Astrocyte of the hippocampus (primary cell): ENCODE data around the gene CCDC91.
"Not testable (repeated sequence)": the region's sequence is repeated elsewhere in the genome, so short reads cannot be mapped to it uniquely, and the experiment has no call there.

ENCODE experiments used
- DNase-seq: peaks from one replicate; pipeline ENCODE4 v3.0.0; 2011; ENCODE audit warnings: low read depth, low spot score

CCDC91 gene

DNA sequence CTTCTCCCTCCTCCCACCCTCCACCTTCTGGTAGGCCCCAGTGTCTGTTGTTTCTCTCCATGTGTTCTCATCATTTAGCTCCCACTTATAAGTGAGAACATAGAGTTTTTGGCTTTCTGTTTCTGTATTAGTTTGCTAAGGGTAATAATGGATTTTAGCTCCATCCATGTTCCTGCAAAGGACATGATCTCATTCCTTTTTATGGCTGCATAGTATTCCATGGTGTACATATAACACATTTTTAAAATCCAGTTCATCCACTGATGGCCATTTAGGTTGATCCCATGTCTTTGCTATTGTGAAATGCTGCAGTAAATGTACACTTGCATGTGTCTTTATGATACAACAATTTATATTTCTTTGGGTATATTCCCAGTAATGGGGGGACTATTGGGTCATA is 96.1 kb downstream of the CCDC91 start:
- DNase-seq = no peak

GRCh38 chr12:28290262-28290661 is 100.0 kb downstream of the CCDC91 start:
- DNase-seq = no peak

GRCh38 chr12:28292699-28293098 is 102.4 kb downstream of the CCDC91 start:
- DNase-seq = no peak

DNA sequence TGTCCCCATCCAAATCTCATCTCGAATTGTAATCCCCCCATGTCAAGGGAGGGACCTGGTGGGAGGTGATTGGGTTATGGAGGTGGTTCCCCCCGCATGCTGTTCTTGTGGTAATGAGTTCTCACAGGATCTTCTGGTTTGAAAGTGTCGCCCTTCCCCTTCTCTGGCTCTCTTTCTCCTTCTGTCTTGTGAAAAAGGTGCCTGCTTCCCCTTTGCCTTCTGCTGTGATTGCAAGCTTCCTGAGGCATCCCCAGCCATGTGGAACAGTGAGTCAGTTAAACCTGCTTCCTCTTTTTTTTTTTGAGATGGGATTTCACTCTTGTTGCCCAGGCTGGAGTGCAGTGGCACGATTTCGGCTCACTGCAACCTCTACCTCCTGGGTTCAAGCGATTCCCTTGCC is 104.0 kb downstream of the CCDC91 start:
- no peak for DNase-seq

- no peak for DNase-seq
Observed at GRCh38 chr12:28296287-28296686, 106.0 kb downstream of the CCDC91 start.

- DNase-seq = no peak
Observed at GRCh38 chr12:28303192-28303591, 112.9 kb downstream of the CCDC91 start.

DNA sequence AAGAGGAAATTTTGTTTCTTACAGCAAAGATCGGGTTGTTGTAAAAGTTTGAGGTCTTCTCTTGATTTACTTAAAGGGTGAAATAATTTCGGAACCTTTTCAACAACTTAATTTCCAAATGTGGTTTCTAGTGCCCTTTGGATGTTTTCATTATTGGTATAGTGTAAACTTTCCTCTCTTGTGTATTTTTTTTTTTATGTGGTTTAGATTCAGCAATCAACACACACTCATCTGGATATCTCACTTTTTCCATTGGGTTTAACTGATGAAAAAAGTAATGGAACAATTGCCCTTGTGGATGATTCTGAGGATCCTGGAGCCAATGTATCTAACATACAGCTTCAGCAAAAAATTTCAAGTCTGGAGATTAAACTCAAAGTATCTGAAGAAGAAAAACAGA is 116.3 kb downstream of the CCDC91 start:
- no peak for DNase-seq

GRCh38 chr12:28308891-28309290 is 118.6 kb downstream of the CCDC91 start:
- peak; percentile 11 for DNase-seq

DNA sequence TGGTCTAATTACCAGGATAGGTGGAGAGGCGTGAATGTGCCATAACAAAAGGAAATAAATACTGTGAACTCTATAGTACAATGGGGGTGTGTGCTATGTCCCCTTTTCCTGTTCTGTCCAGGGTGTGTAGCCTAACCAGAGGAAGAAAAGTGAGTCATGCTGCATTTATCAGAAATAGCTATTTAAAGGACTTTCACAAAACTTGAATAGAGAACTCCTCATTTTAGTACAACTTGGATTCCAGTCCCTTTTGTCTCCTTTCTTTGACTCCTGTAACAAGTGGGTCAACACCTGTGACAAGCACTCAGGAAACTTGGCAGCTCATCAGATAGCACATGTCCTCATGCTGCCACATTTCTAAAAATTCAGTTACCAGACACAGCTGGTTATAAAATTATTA is 123.4 kb downstream of the CCDC91 start:
- peak; percentile 35 for DNase-seq

GRCh38 chr12:28316049-28316448 is 125.8 kb downstream of the CCDC91 start:
- DNase-seq = no peak

DNA sequence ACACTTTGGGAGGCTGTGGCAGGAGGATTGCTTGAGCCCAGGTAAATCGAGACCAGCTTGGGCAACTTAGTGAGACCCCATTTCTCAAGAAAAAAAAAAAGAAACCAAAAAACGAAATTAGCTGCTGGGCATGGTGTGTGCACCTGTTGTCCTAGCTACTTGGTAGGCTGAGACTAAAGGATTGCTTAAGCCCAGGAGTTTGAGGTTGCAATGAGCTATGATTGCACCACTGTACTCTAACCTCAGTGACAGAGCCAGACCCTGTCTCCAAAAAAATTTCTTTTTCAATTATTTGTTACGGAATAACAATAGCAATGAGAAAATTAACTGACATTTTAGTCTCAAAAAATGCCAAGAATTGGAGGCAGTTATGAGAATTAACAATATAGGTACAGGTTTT is 128.0 kb downstream of the CCDC91 start:
- DNase-seq = no peak

DNA sequence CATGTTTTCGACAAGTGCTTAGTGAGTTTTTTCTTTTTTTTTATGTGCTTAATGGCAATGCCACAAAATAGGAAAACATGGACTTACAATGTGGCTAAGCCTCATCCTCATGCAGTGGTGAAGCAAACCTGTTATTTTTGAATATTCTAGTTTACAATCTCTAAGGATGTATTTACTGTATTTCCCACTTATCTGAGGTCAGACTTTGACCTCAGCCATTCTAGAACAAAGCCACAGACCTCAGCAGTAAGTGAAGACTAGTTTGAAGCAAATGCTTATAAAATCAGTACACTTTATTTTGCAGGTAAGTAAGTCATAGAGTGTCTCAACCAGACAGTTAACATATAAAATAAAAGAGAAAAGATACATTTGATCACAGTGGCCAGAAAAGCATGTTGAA is 130.1 kb downstream of the CCDC91 start:
- DNase-seq = no peak

DNA sequence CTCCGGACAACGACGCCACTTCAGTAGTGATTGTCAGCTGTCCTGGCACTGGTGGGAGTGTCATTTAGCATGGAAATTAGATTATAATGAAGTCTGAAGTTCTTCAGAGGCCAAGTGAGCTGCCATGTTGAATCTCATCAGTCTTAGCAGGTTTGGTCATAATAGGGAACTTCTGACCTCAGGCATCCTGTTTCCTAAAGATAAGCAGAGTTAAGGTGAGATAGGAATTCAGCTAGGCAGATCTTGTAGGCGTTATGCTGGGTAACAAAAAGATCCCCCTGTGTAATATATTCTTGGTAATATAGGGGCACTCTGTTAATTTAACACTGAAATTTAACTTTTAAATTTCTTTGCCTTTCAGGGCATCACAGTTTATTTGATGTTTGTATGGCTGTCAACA is 137.5 kb downstream of the CCDC91 start:
- no peak for DNase-seq

- DNase-seq = no peak
Observed at GRCh38 chr12:28328967-28329366, 138.7 kb downstream of the CCDC91 start.

GRCh38 chr12:28329727-28330126 is 139.5 kb downstream of the CCDC91 start:
- not testable (repeated sequence) for DNase-seq

- DNase-seq = not testable (repeated sequence)
Observed at GRCh38 chr12:28330232-28330631, 140.0 kb downstream of the CCDC91 start.

DNA sequence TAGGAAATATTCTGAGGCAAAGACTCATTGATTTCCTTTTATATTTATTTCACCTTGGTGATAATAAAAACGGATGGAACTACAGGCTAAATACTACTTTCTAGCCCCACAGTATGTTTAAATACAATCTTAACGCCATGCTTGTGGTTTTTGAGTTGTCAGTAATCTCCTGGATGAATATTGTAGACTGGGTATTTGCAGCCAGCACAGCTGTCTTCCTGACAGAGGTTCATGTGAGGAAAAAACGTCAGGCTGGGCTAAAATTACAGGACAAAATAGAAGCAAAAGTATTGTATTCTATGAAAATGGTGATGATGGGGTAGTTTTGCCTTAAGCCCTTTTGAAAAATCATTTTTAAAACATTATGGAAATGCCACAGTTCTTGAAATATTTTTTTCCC is 140.9 kb downstream of the CCDC91 start:
- DNase-seq = no peak

DNA sequence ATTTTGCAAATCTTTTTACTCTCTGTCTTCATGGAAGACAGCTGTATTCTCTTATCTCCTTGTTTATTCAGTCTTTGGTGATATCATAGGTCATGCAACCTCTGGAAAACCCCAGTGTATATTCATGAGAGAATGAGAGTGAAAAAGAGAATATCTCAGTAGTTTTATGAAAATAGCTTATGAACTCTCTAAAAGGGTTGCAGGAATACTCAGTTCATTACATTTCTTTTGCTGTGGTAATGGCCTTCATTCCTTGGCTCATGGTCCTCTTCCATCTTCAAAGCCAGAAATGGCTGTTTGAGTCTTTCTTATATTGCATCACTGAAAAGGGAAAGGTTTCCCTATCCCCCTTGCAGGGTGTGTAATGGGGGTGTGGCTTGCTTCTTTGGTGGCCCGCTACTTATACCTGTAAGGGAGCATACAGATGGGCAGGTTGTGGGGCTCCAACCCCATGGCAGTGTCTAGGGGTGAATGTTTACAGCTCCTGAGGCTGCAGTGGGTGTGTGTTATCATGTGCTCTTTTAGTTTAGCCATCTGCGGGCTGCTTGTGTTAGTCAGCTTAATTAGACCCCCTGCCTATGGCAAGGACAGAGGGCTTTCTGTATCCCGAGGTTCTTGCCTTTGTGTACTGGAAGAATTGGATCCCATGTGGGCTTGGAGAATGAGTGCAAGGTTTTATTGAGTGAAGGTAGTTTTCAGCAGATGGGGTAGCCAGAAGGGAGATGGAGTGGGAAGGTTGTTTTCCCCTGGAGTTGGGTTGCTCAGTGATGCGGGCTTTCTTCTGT is 150.2 kb downstream of the CCDC91 start:
- no peak for DNase-seq

DNA sequence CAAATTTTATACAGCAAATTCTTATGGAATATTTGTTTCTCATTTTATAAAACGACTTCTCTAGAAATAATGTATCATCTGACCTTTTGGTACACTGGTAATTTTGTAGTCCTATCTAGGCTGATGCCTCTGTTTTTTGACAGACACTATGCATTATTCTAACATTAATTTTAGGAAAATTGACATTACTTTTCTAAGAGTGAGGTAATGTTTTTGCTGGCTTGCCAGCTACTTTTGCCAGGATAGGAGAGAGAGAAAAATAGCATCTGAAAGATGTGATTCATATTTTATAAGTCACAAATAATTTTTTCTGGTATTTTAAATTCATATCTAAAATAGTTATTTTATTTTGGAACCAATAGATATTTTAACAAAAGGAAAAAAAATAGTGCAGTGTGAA is 153.5 kb downstream of the CCDC91 start:
- DNase-seq = no peak

- no peak for DNase-seq
Observed at GRCh38 chr12:28346567-28346966, 156.3 kb downstream of the CCDC91 start.

- DNase-seq = no peak
Observed at GRCh38 chr12:28349196-28349595, 158.9 kb downstream of the CCDC91 start.

DNA sequence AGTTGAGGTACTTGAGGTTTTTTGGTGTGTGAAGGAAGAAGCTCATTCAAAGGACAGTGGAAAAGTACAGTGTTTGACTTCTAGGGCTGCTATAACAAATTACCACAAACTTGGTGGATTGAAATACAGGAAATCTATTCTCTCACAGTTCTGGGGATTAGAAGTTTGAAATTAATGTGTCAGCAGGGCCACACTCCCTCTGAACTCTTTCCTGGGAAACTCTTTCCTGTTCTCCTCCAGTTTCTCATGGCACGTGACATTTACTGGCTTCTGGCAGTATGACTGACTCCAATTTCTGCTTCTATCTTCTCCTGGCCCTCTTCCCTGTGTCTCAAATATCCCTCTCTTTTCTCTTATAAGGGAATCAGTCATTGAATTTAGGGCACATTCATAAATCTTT is 160.2 kb downstream of the CCDC91 start:
- no peak for DNase-seq

GRCh38 chr12:28351414-28351813 is 161.2 kb downstream of the CCDC91 start:
- no peak for DNase-seq

DNA sequence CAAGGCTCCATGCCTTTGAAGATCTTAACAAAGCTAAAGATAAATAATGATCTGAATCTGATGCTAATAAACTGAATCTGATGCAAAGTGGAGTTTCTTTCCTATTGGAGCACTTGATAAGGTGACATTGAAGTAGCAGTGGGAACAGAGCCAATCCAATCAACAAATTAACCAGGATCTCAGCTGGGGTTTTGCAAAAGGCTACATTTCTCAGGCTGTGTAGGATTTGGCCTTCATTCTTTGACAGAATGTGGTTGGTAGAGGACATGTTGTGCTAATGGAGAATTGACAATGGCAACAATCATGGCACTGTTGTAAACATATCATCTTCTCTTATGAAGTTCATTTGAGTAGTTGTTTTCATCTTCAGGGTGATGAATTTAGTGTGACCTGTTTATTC is 164.9 kb downstream of the CCDC91 start:
- no peak for DNase-seq
